Calu3 (cell line): ENCODE data around the gene SYNC. TPM values are rescaled to one million over a fixed set of nuclear protein-coding genes. Genes with fewer than 3 reads are reported as not detected.

ENCODE experiments used
- BruUV-seq: library from RNA; stranded (reverse); fragments of 400-500 nt; replicated peaks from 2 replicates; lab custom pipeline; 2021; lab: Mats Ljungman, UMichigan
- CTCF ChIA-PET: fragments of 300-600 bp; sonication (Branson Sonifier 250); formaldehyde crosslinking; loops from one replicate; lab custom pipeline; 2022; ENCODE audit warnings: antibody characterized with exemption; lab: Charles Lee
- DNase-seq: peaks from one replicate; pipeline ENCODE4 v3.0.0; 2022
- H3K27ac Mint-ChIP-seq: one replicate; pipeline ENCODE4 v1.8.0; 2022; ENCODE audit warnings: mixed read lengths; ENCODE audit not compliant: unreplicated experiment
- H3K27me3 Mint-ChIP-seq: one replicate; pipeline ENCODE4 v1.8.0; 2022; ENCODE audit warnings: mixed read lengths; ENCODE audit not compliant: unreplicated experiment
- H3K36me3 Mint-ChIP-seq: one replicate; pipeline ENCODE4 v1.8.0; 2022; ENCODE audit warnings: mild to moderate bottlenecking, moderate library complexity, mixed read lengths; ENCODE audit not compliant: insufficient read depth, unreplicated experiment
- H3K4me1 Mint-ChIP-seq: one replicate; pipeline ENCODE4 v1.8.0; 2022; ENCODE audit warnings: mild to moderate bottlenecking, low read depth, mixed read lengths; ENCODE audit not compliant: unreplicated experiment
- H3K4me3 Mint-ChIP-seq: one replicate; pipeline ENCODE4 v1.8.0; 2022; ENCODE audit warnings: mild to moderate bottlenecking, low read depth, moderate library complexity, mixed read lengths; ENCODE audit not compliant: unreplicated experiment
- H3K9me3 Mint-ChIP-seq: one replicate; pipeline ENCODE4 v1.8.0; 2022; ENCODE audit warnings: low read depth, mixed read lengths; ENCODE audit not compliant: unreplicated experiment
- CTCF ChIP-seq: fragments of 200-600 bp; IDR thresholded peaks from one replicate; pipeline ENCODE4 v1.8.0; 2022; ENCODE audit warnings: antibody characterized with exemption; ENCODE audit not compliant: unreplicated experiment
- intact Hi-C: fragments of 100-400 bp; cut with micrococcal nuclease; formaldehyde crosslinking; loops from one replicate; pipeline ENCODE4 v1.10.0; 2022; ENCODE audit not compliant: unreplicated experiment
- total RNA-seq: library from RNA; stranded (reverse); gene quantifications from 2 replicates; pipeline ENCODE4 v1.2.3, GENCODE V29; 2022

Gene SYNC
- total RNA-seq, 1 experiment from 2014 or later = 0.19 TPM

GRCh38 chr1:32742956-32743355, 40.4 kb upstream of the SYNC start:
- Mint-ChIP-seq H3K36me3 (peaks cover 43% of the 10 kb centered on the region), H3K4me1 (peaks cover 31% of the 10 kb centered on the region), H3K27me3 (no peaks in the 10 kb centered on the region), H3K4me3 (peak overlapping the region; percentile 77), H3K9me3 (no peaks in the 10 kb centered on the region), H3K27ac (peak overlapping the region; percentile 82)
- intact Hi-C loops = no loop called here
- CTCF ChIA-PET = interaction anchor here (1.1 to 2.0 kb wide), 6 partner anchors 11 to 53 kb away, joined by 4 to 11 read pairs (median 6); no protein-coding TSS in a partner anchor
- no TSS peak for BruUV-seq
- TF ChIP-seq CTCF = no peak
- DNase-seq = no peak

GRCh38 chr1:32742199-32742947, 39.8 kb upstream of the SYNC start:
- DNase-seq = peak; percentile 51
- intact Hi-C loops = no loop called here
- Mint-ChIP-seq H3K4me3 (peak overlapping the region; percentile 77), H3K27me3 (no peaks in the 10 kb centered on the region), H3K9me3 (no peaks in the 10 kb centered on the region), H3K4me1 (peaks cover 36% of the 10 kb centered on the region), H3K27ac (peak overlapping the region; percentile 82), H3K36me3 (peaks cover 43% of the 10 kb centered on the region)
- BruUV-seq = no TSS peak
- CTCF ChIA-PET = interaction anchor here (1.1 to 2.0 kb wide), 6 partner anchors 11 to 53 kb away, joined by 4 to 11 read pairs (median 6); no protein-coding TSS in a partner anchor
- no peak for TF ChIP-seq CTCF

GRCh38 chr1:32741413-32742198, 39.0 kb upstream of the SYNC start:
- peaks cover 43% of the 10 kb centered on the region for H3K4me1 Mint-ChIP-seq
- peak; percentile 52 for TF ChIP-seq CTCF
- H3K27me3 Mint-ChIP-seq = no peaks in the 10 kb centered on the region
- BruUV-seq = no TSS peak
- DNase-seq = peak; percentile 55
- peak overlapping the region; percentile 82 for H3K27ac Mint-ChIP-seq
- peak overlapping the region; percentile 77 for H3K4me3 Mint-ChIP-seq
- intact Hi-C loops = no loop called here
- peaks cover 43% of the 10 kb centered on the region for H3K36me3 Mint-ChIP-seq
- no peaks in the 10 kb centered on the region for H3K9me3 Mint-ChIP-seq
- CTCF ChIA-PET = interaction anchor here (1.3 to 2.0 kb wide), 3 partner anchors 12 to 52 kb away, joined by 4 to 11 read pairs (median 9); no protein-coding TSS in a partner anchor

GRCh38 chr1:32741059-32741412, 38.5 kb upstream of the SYNC start:
- CTCF ChIA-PET = no interaction called here
- intact Hi-C loops = no loop called here
- DNase-seq = no peak

More at GRCh38 chr1:32741059-32741412, 38.5 kb upstream of the SYNC start:
- no peak for TF ChIP-seq CTCF
- Mint-ChIP-seq H3K27me3 (no peaks in the 10 kb centered on the region), H3K4me1 (peaks cover 38% of the 10 kb centered on the region), H3K27ac (no peak overlapping the region), H3K36me3 (peaks cover 43% of the 10 kb centered on the region), H3K9me3 (no peaks in the 10 kb centered on the region), H3K4me3 (peak overlapping the region; percentile 77)
- no TSS peak for BruUV-seq
